Right atrium auricular region (tissue), 2 donors: Measurements from ENCODE around the gene C2CD2. TPM values are rescaled to one million over a fixed set of nuclear protein-coding genes. Genes with fewer than 3 reads are reported as not detected.

Experiments used
- DNase-seq: peaks from one replicate; pipeline ENCODE4 v3.0.0-alpha.2; 2019; ENCODE audit warnings: low spot score
- H3K27ac ChIP-seq, 2 donors: fragments of 200-600 bp; sonication (generic); 1 replicate in 1 of 2; 2 replicates in 1 of 2; pipeline ENCODE4 v1.5.1; 2016 to 2019
- H3K27me3 ChIP-seq, 2 donors: fragments of 200-600 bp; sonication (generic); one replicate each; pipeline versions ENCODE4 v1.5.1 to v1.6.0; 2017 to 2019
- H3K36me3 ChIP-seq: fragments of 200-600 bp; sonication (generic); one replicate; pipeline ENCODE4 v1.5.1; 2016
- H3K4me1 ChIP-seq, 2 donors: fragments of 200-600 bp; sonication (generic); one replicate each; pipeline versions ENCODE4 v1.5.1 to v1.6.0; 2017 to 2019
- H3K4me3 ChIP-seq, 2 donors: fragments of 200-600 bp; sonication (generic); 1 replicate in 1 of 2; 2 replicates in 1 of 2; pipeline ENCODE4 v1.5.1; 2017 to 2019; ENCODE audit warnings: mild to moderate bottlenecking in 1 of 2, moderate library complexity in 1 of 2
- H3K9me3 ChIP-seq, 2 donors: fragments of 200-600 bp; sonication (generic); one replicate each; pipeline ENCODE4 v1.5.1; 2019
- total RNA-seq, 2 donors: library from RNA; depleted of rRNA; stranded (reverse); fragments of >200 nt; gene quantifications; one replicate each; pipeline ENCODE4 v1.1.0, GENCODE V29; 2016
- TF ChIP-seq, protein P1 (sequence below), 2 donors: fragments of 200-600 bp; sonication (generic); IDR thresholded peaks; one replicate each; pipeline ENCODE4 v1.5.1; 2019; ENCODE audit warnings: antibody characterized with exemption in 2 of 2

The C2CD2 gene
- total RNA-seq, 2 donors from 2014 or later, result 8.6 to 9.1 TPM

DNA sequence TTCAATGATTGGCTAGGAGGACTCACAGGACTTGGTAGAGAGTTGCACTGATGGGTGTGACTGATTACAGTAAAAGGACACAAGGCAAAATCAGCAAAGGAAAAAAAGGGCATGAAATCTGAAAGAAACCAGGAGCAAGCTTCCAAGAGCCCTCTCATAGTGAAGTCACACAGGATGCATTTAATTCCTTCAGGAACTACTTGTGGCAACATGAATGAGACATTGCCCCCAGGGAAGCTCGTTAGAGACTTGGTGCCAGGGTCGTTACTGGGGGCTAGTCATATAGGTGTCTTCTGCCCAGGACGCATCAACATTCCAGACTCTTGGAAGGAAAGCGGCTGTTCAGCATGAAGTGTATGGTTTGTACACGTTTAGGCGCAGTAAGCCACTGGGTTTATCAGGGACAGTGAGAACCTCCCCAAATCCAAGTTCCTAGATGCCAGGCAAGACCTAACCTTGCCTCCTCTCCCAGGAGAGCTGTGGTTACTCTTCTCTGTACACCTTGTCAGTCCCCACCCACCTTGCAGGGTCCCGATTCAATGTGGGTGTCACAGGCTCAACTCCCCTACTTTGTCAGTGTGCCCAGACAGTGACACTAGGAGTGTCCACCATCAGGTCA, 26.0 kb upstream of the C2CD2 start:
- Histone ChIP-seq H3K4me1 (no peaks in the 10 kb centered on the region), H3K27me3 (no peaks in the 10 kb centered on the region), H3K4me3 (no peak overlapping the region), H3K36me3 (no peaks in the 10 kb centered on the region), H3K9me3 (no peaks in the 10 kb centered on the region), H3K27ac (no peak overlapping the region)
- no peak for DNase-seq
- TF ChIP-seq, protein P1, sequence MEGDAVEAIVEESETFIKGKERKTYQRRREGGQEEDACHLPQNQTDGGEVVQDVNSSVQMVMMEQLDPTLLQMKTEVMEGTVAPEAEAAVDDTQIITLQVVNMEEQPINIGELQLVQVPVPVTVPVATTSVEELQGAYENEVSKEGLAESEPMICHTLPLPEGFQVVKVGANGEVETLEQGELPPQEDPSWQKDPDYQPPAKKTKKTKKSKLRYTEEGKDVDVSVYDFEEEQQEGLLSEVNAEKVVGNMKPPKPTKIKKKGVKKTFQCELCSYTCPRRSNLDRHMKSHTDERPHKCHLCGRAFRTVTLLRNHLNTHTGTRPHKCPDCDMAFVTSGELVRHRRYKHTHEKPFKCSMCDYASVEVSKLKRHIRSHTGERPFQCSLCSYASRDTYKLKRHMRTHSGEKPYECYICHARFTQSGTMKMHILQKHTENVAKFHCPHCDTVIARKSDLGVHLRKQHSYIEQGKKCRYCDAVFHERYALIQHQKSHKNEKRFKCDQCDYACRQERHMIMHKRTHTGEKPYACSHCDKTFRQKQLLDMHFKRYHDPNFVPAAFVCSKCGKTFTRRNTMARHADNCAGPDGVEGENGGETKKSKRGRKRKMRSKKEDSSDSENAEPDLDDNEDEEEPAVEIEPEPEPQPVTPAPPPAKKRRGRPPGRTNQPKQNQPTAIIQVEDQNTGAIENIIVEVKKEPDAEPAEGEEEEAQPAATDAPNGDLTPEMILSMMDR (IDR thresholded peaks at IDR 0.05), result no peak

DNA sequence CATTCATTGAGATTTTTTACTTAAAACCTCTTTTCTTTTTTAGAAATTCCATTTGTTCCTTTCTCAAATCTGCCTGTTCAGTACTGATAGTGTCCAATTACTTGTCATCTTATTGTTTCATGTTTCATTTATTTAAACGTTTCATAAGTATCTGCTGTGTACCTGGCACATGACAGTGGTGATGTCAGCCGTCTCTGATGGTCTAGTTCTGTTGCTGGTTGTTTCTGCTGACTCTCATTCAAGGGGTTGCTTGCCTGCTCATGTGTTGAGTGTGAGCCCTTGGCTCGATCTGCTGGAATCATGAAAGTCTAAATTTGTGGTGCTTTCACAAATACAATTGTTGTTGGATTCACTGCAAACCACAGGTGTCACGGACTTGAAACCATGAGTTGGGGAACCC, 25.5 kb upstream of the C2CD2 start:
- TF ChIP-seq, protein P1 (IDR thresholded peaks at IDR 0.05), result no peak
- no peaks in the 10 kb centered on the region for H3K9me3 ChIP-seq
- no peaks in the 10 kb centered on the region for H3K36me3 ChIP-seq
- H3K27ac ChIP-seq, result no peak overlapping the region
- no peaks in the 10 kb centered on the region for H3K27me3 ChIP-seq
- no peak overlapping the region for H3K4me3 ChIP-seq
- no peak for DNase-seq
- H3K4me1 ChIP-seq, result peaks cover 0 to 3% of the 10 kb centered on the region in 2 donors

DNA sequence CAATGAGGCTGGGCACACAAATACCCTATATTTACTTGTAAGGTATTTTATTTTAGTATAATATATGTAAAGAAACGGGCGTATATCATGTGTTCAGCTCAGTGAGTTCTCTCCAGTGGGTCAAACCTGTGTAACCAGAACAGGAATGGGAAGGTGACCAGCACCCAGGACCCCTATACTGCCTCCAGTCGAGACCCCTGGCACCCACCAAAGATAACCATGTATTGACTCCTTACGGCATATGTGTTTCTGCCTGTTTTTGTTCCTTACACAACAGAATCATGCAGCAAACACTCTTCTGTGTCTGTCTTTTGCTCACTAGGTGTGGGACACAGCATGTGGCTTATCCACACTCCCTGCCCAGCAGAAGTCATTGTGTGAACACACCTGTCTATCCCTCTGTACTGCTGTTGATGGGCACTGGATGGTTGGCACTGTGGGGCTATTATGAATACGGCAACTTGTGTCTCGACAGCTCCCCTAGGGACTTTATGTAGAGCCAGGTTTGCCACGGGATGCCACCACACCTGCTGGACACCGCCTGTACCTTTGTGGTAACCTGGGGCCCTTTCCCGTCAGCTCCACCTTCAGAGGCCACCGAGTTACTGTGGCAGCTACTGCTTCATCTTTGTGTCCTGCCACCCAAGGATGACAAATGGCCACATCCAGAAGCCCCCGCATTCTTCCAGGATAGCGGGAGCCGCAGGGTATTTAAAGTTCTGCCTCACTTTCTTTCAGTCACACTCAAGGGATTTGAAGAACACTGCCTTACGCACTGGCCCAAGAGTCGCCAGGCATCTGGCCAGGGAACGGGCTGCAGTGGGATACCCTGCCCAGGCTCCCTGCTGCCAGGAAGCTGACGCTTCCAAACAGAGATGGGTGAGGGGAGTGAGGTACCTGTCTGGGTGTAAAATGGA, 23.5 kb upstream of the C2CD2 start:
- Histone ChIP-seq H3K27me3 (no peaks in the 10 kb centered on the region), H3K4me3 (no peak overlapping the region), H3K27ac (no peak overlapping the region), H3K9me3 (no peaks in the 10 kb centered on the region), H3K36me3 (no peaks in the 10 kb centered on the region), H3K4me1 (peaks cover 0 to 10% of the 10 kb centered on the region in 2 donors)
- no peak for DNase-seq
- TF ChIP-seq, protein P1 (IDR thresholded peaks at IDR 0.05), result no peak

DNA sequence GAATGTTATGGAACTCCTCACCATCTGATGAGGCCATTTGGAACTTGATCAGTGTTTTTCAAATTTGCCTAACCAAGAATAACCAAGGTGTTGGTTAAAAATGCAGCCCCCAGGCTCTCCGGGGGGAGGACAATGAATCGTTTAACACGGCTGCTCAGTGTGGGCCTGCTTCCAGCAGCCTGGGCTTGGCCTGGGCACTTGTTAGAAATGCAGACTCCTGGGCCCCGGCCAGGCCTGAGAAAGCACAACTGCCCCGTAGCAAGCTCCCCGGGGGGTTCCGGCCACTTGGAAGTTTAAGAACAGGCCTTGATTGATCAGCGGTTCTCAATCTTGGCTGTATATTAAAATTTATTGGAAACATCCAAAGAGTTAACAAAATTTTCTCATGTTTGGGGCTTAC, 22.8 kb upstream of the C2CD2 start:
- no peak overlapping the region for H3K27ac ChIP-seq
- TF ChIP-seq, protein P1 (IDR thresholded peaks at IDR 0.05), result no peak
- no peak overlapping the region for H3K4me3 ChIP-seq
- H3K36me3 ChIP-seq, result no peaks in the 10 kb centered on the region
- peaks cover 0 to 10% of the 10 kb centered on the region in 2 donors for H3K4me1 ChIP-seq
- H3K27me3 ChIP-seq, result no peaks in the 10 kb centered on the region
- DNase-seq, result no peak
- no peaks in the 10 kb centered on the region for H3K9me3 ChIP-seq

DNA sequence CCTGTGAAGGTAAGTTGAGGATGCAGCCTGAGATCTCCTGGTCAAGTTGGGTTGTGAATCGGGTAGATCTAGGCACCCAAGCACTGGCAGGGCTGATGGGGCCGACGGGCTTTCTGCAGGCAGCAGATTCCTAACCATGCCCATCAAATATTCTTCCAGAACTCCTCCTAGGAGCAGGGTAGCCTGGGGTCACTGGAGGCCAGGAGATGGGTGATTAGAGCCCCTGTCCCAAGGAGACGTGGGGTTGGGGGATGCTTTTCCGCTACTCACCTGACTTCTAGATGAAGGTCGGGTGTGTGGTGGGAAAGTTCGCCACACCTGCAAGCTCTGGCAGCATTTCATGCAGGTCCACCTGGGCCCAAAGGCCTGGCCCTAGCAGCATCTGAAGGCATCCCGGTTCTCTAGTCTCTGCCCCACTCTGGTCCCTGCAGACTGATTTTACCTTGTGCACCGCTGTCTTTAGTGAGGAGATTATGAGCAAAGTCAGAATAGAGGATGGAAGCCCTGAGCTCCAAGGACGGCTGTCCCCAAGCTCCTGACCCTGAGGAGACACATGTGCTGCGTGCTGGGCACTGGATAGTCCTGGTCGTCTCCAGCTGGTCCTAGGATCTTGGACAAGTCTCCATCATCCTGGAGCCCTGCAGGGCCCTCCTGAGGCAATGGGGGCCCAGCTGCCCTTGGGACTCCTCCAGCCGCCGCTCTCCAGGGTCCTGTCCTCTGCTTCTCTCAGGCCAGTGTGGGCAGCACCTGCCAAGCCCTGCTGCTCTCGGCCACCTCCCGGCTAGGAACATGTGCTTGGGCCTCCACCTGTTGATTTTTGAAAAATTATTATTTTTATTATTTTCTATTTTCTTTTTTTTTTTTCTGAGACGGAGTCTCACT, 21.8 kb upstream of the C2CD2 start:
- no peak for DNase-seq
- no peak overlapping the region for H3K27ac ChIP-seq
- TF ChIP-seq, protein P1 (IDR thresholded peaks at IDR 0.05), result no peak

More for the DNA sequence above, 21.8 kb upstream of the C2CD2 start:
- Histone ChIP-seq H3K9me3 (no peaks in the 10 kb centered on the region), H3K27me3 (no peaks in the 10 kb centered on the region), H3K36me3 (no peaks in the 10 kb centered on the region), H3K4me1 (peaks cover 0 to 10% of the 10 kb centered on the region in 2 donors), H3K4me3 (no peak overlapping the region)
